HUES64 (cell line): ENCODE results near the gene SLC16A12.
"Not testable (repeated sequence)": the region's sequence is repeated elsewhere in the genome, so short reads cannot be mapped to it uniquely, and the experiment has no call there.

Experiments used
- H3K27ac ChIP-seq: 2 replicates; pipeline ENCODE4 v1.7.0; 2013; ENCODE audit warnings: low read depth, low read length, inconsistent platforms
- H3K27me3 ChIP-seq: 2 replicates; pipeline ENCODE4 v1.6.1; 2013; ENCODE audit warnings: mild to moderate bottlenecking, low read length; ENCODE audit not compliant: insufficient read depth
- H3K36me3 ChIP-seq: 2 replicates; pipeline ENCODE4 v1.6.1; 2013; ENCODE audit warnings: mild to moderate bottlenecking, low read length; ENCODE audit not compliant: insufficient read depth
- H3K4me1 ChIP-seq: 2 replicates; pipeline ENCODE4 v1.6.1; 2013; ENCODE audit warnings: mild to moderate bottlenecking, low read length, moderate library complexity; ENCODE audit not compliant: insufficient read depth
- H3K4me3 ChIP-seq: 2 replicates; pipeline ENCODE4 v1.5.1; 2013; ENCODE audit warnings: mild to moderate bottlenecking, low read length, moderate library complexity
- H3K9ac ChIP-seq: 2 replicates; pipeline ENCODE4 v1.6.1; 2013; ENCODE audit warnings: mild to moderate bottlenecking, low read depth, low read length
- H3K9me3 ChIP-seq: 2 replicates; pipeline ENCODE4 v1.6.1; 2013; ENCODE audit warnings: low read depth, low read length; ENCODE audit not compliant: insufficient read depth
- WGBS: fragments of 150-250, 120-280 bp; methylation state at CpG from one replicate; pipeline ENCODE4 v1.1.7; 2013; ENCODE audit warnings: missing lambda C conversion rate; 5-methylcytosine and 5-hydroxymethylcytosine counted together

SLC16A12 gene

DNA sequence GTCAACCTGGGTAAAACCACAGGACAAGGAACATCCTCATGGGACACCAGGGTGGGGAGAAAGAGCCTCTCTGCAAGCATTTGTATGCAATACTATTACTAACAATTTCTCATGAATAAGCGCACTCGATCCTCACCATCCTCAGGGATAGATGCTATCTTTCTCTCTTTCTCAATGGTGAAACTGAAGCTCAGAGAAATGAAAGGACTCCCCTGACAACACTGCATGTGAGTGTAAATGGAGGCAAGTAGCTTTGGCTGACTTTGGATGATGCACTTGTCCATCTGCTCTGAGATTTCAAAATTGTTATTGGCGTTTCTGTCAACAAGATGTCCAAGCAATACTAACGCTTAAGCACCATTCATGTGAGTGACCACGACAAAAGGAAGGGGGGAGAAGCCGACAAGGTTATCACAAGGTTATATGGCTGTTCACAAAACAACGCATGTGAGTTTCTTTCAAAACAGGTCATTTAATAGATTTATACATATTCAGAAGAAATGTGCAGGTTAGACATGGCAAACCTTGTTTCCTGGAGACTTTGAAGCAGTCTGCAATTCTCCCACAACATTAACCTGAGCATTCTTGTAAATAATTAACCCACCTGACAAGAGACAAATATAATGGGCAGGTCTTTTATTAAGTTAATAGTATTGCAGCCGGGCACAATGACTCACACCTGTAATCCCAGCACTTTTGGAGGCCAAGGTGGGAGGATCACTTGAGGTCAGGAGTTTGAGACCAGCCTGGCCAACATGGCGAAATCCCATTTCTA, 67.0 kb downstream of the SLC16A12 start:
- Histone ChIP-seq H3K9ac (no peak overlapping the region), H3K36me3 (no peaks in the 10 kb centered on the region), H3K4me3 (no peak overlapping the region), H3K9me3 (no peaks in the 10 kb centered on the region), H3K4me1 (no peaks in the 10 kb centered on the region), H3K27ac (no peak overlapping the region), H3K27me3 (no peaks in the 10 kb centered on the region)
- WGBS = 91% methylated on average over 7 of the region's 9 CpGs

- Histone ChIP-seq H3K4me1 (no peaks in the 10 kb centered on the region), H3K9me3 (no peaks in the 10 kb centered on the region), H3K27me3 (no peaks in the 10 kb centered on the region), H3K4me3 (no peak overlapping the region), H3K9ac (no peak overlapping the region), H3K27ac (no peak overlapping the region), H3K36me3 (no peaks in the 10 kb centered on the region)
- 74% methylated on average over 2 of the region's 3 CpGs for WGBS
These were observed 68.8 kb downstream of the SLC16A12 start for GRCh38 chr10:89466599-89467035.

GRCh38 chr10:89465196-89465595, 70.2 kb downstream of the SLC16A12 start:
- Histone ChIP-seq H3K4me3 (no peak overlapping the region), H3K9ac (no peak overlapping the region), H3K27me3 (no peaks in the 10 kb centered on the region), H3K4me1 (no peaks in the 10 kb centered on the region), H3K27ac (no peak overlapping the region), H3K9me3 (no peaks in the 10 kb centered on the region), H3K36me3 (no peaks in the 10 kb centered on the region)
- WGBS = 93% methylated on average over 1 of the region's 2 CpGs

DNA sequence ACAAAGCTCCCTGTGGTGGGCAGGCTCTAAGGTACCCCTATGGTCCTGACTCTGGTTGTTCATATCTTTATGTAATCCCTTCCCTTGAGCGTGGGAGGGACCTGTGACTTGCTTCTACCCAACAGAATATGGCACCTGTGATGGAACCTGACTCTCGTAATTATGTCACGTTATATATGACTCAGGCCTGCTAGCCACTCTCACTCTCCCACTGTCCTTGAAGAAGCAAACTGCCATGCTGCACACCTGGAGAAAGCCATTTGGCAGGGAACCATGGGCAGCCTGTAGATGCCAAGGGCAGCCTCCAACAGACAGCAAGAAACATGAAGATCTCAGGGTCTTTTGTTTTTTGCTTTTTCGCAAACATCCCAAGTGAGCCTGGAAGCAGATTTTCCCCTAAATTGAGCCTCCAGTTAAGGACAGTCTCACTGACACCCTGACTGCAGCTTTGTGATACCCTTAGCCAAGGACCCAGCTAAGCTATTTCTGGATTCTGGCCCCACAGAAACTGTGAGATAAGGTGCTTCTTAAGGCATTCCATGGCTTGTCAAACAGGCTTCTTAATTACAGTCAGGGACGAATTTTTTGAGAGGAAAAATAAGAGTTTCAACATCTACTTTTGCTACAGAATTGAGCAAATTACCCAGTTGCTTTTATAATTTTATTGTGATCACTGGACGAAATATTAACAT, 71.4 kb downstream of the SLC16A12 start:
- no peak overlapping the region for H3K9ac ChIP-seq
- no peaks in the 10 kb centered on the region for H3K27me3 ChIP-seq
- H3K27ac ChIP-seq = no peak overlapping the region
- H3K9me3 ChIP-seq = no peaks in the 10 kb centered on the region
- H3K4me1 ChIP-seq = no peaks in the 10 kb centered on the region
- 96% methylated on average over 5 of the region's 6 CpGs for WGBS
- no peaks in the 10 kb centered on the region for H3K36me3 ChIP-seq
- no peak overlapping the region for H3K4me3 ChIP-seq

DNA sequence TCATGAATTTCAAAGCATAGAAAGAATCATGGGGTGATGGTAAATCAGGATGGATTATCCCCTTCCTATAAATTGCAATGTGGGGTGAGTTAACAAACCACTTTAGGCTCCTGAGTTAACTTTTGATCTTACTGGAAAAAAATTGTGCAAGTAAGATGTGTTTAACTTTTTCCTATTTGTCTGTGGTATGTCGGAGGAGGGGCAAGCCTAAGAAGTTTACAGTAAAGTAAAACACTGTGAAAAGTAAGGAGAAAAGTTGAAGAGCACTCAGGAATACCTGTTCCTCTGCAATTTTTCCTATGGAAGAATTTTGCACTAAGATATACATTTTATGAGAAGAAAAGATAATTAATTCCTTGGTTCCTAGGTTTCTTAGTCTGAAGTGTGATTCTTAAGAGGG, 76.6 kb downstream of the SLC16A12 start:
- 92% methylated on average over 1 of the region's 1 CpG for WGBS
- Histone ChIP-seq H3K27me3 (no peaks in the 10 kb centered on the region), H3K27ac (no peak overlapping the region)

DNA sequence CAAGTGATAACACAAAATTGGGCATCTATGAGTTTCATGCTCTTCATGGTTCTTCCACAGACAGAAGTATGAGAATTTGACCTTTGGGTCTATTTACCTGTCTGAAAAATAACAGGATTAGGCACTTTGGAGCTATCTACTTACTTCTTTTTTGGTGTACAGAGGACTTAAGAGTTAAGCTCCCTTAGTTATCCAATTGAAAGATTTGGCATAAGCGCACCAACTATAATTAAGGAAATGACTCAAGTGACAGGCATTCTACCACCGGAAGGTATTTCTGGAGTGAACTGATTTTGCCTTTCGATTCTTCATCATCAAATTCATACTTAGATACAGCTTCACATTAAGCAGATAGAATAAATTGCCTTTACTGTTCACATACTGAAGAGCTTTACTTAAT, 77.1 kb downstream of the SLC16A12 start:
- Histone ChIP-seq H3K9me3 (no peaks in the 10 kb centered on the region), H3K9ac (no peak overlapping the region), H3K4me1 (no peaks in the 10 kb centered on the region), H3K27me3 (no peaks in the 10 kb centered on the region), H3K27ac (no peak overlapping the region), H3K36me3 (no peaks in the 10 kb centered on the region), H3K4me3 (no peak overlapping the region)
- WGBS = 92% methylated on average over 3 of the region's 3 CpGs

More for the DNA sequence above, 76.6 kb downstream of the SLC16A12 start:
- Histone ChIP-seq H3K9ac (no peak overlapping the region), H3K4me3 (no peak overlapping the region), H3K4me1 (no peaks in the 10 kb centered on the region), H3K9me3 (no peaks in the 10 kb centered on the region), H3K36me3 (no peaks in the 10 kb centered on the region)

DNA sequence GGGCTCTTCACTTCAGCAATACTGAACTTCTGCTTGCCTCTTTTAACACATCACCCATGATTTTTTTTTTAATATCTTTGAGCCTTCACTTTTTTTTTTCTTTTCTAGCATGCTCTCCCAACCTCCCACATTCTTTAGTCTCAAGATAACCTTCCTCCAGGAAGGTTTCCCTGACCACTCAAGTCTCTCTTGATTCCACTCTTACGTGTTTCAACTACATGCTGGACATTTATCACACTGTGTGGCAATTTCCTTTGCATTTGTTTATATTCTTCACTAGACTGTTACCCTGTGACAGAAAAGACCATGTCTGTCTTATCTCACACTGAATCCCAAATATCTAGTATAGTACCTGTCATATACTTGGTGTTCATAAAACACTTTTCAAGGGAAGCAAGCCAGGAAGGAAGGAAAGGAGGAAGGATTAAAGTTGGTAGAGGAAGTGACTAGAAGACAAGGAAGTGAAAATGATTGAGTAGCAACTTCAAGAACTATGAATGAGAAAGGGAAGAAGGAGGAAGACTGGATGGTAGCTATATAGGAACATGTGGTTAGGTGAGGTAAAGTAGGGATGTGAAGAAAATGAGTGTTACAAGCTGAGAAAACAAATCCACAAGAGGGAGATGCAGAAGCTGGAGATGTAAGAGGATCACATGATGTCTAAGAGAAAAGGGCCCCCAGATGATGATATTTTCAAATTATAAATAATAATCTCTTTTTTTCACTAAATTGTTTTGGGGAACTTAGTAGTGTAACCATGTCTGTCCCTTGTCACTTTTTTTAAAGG, 80.6 kb downstream of the SLC16A12 start:
- 84% methylated on average over 1 of the region's 1 CpG for WGBS
- H3K4me1 ChIP-seq = no peaks in the 10 kb centered on the region
- H3K4me3 ChIP-seq = no peak overlapping the region
- no peaks in the 10 kb centered on the region for H3K9me3 ChIP-seq
- no peaks in the 10 kb centered on the region for H3K36me3 ChIP-seq
- H3K27ac ChIP-seq = no peak overlapping the region
- no peak overlapping the region for H3K9ac ChIP-seq
- H3K27me3 ChIP-seq = no peaks in the 10 kb centered on the region

- no peak overlapping the region for H3K4me3 ChIP-seq
These were observed 83.2 kb downstream of the SLC16A12 start for GRCh38 chr10:89452193-89452592.

DNA sequence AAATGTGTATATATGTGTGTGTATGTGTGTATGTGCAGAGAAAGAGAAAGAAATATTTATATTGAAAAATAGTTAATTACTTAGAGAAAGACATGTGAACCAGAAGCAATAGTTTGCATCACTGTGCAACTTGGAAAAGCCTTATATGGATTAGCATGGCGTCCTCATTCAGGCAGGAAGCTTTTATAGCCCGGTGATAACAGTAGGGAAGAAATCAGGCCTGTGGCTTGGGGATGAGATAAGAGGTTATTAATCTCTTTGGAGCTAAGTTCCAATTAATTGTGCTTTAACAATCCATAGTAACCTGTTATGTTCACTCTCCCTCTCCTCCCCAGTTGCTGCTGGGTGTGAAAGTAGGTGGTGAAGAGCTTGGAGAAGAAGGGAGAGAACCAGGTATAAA, 84.5 kb downstream of the SLC16A12 start:
- no peak overlapping the region for H3K4me3 ChIP-seq
- H3K9ac ChIP-seq = no peak overlapping the region
- no peak overlapping the region for H3K27ac ChIP-seq
- H3K4me1 ChIP-seq = no peaks in the 10 kb centered on the region
- WGBS = 91% methylated on average over 2 of the region's 2 CpGs
- H3K36me3 ChIP-seq = no peaks in the 10 kb centered on the region
- H3K27me3 ChIP-seq = no peaks in the 10 kb centered on the region
- H3K9me3 ChIP-seq = no peaks in the 10 kb centered on the region

More at GRCh38 chr10:89452193-89452592, 83.2 kb downstream of the SLC16A12 start:
- H3K9me3 ChIP-seq = no peaks in the 10 kb centered on the region
- no peaks in the 10 kb centered on the region for H3K4me1 ChIP-seq
- no peak overlapping the region for H3K27ac ChIP-seq
- WGBS = 89% methylated on average over 1 of the region's 1 CpG
- H3K36me3 ChIP-seq = no peaks in the 10 kb centered on the region
- no peak overlapping the region for H3K9ac ChIP-seq
- no peaks in the 10 kb centered on the region for H3K27me3 ChIP-seq

DNA sequence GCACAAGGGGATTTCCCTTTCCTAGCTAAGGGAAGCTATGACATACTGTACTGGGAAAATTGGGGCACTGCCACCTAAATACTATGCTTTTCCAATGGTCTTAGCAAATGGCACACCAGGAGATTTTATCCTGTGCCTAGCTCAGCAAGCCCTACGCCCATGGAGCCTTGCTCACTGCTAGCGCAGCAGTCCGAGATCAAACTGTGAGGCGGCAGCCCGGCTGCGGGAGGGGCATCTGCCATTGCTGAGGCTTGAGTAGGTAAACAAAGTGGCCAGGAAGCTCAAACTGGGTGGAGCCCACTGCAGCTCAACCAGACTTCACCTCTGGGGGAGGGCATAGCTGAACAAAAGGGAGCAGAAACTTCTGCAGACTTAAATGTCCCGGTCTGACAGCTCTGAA, 90.6 kb downstream of the SLC16A12 start:
- not testable (repeated sequence) for H3K4me3 ChIP-seq, H3K27me3 ChIP-seq, H3K4me1 ChIP-seq, H3K9me3 ChIP-seq, H3K36me3 ChIP-seq, H3K9ac ChIP-seq, H3K27ac ChIP-seq
- 96% methylated on average over 7 of the region's 7 CpGs for WGBS

GRCh38 chr10:89442289-89442688, 93.1 kb downstream of the SLC16A12 start:
- Histone ChIP-seq H3K4me1 (no peaks in the 10 kb centered on the region; the same call in 1 of the 2 replicates), H3K36me3 (no peaks in the 10 kb centered on the region)
- 100% methylated on average over 1 of the region's 1 CpG for WGBS

More at GRCh38 chr10:89442289-89442688, 93.1 kb downstream of the SLC16A12 start:
- Histone ChIP-seq H3K27me3 (no peaks in the 10 kb centered on the region), H3K27ac (no peak overlapping the region), H3K9ac (no peak overlapping the region), H3K4me3 (no peak overlapping the region), H3K9me3 (peaks cover 8% of the 10 kb centered on the region; the same call in 1 of the 2 replicates)
